Stomach (tissue), 4 donors: ENCODE results near the gene ASCL2.

Experiments
- CTCF ChIP-seq, 7 experiments: fragments of 450-650 bp in 4 of 7; fragments of 200-600 bp in 3 of 7; sonication (generic) in 3 of 7; IDR thresholded peaks; one replicate each; pipeline ENCODE4 v1.5.1; 2016 to 2019; ENCODE audit warnings: antibody characterized with exemption in 7 of 7, control low read depth in 2 of 7, mild to moderate bottlenecking in 1 of 7
- POLR2A ChIP-seq, 4 donors: fragments of 450-650 bp; IDR thresholded peaks; one replicate each; pipeline ENCODE4 v1.6.1; 2016; ENCODE audit warnings: antibody characterized with exemption in 4 of 4, control low read depth in 2 of 4, mild to moderate bottlenecking in 1 of 4, moderate library complexity in 1 of 4
- POLR2AphosphoS5 ChIP-seq, 3 donors: sonication (generic); formaldehyde crosslinking; IDR thresholded peaks; one replicate each; pipeline ENCODE4 v1.6.1; 2016; ENCODE audit warnings: antibody characterized with exemption in 3 of 3

GRCh38 chr11:2319791-2320472, 49.5 kb upstream of the ASCL2 start:
- TF ChIP-seq CTCF (IDR thresholded peaks at IDR 0.05) (no peak), POLR2A (IDR thresholded peaks at IDR 0.05) (no peak), POLR2AphosphoS5 (IDR thresholded peaks at IDR 0.05) (no peak)
